Nephron progenitor cell (in vitro differentiated cells): ENCODE data around the gene BTG4.

Experiments
- DNase-seq: peaks from one replicate; pipeline ENCODE4 v3.0.0; 2021
- H3K27ac Mint-ChIP-seq: 2 replicates; pipeline ENCODE4 v1.8.0; 2021; ENCODE audit warnings: mild to moderate bottlenecking, moderate library complexity, mixed read lengths
- H3K27me3 Mint-ChIP-seq: 2 replicates; pipeline ENCODE4 v1.8.0; 2021; ENCODE audit warnings: mild to moderate bottlenecking, low read depth, mixed read lengths; ENCODE audit not compliant: poor library complexity
- H3K36me3 Mint-ChIP-seq: 2 replicates; pipeline ENCODE4 v1.8.0; 2021; ENCODE audit warnings: low read depth, mixed read lengths
- H3K4me1 Mint-ChIP-seq: 2 replicates; pipeline ENCODE4 v1.8.0; 2021; ENCODE audit warnings: mixed read lengths
- H3K4me3 Mint-ChIP-seq: 2 replicates; pipeline ENCODE4 v1.8.0; 2021; ENCODE audit warnings: mild to moderate bottlenecking, moderate library complexity, mixed read lengths
- H3K9me3 Mint-ChIP-seq: 2 replicates; pipeline ENCODE4 v1.8.0; 2021; ENCODE audit warnings: mild to moderate bottlenecking, moderate library complexity, mixed read lengths
- TF ChIP-seq, protein P1 (sequence below): fragments of 200-600 bp; sonication (generic); IDR thresholded peaks from 2 replicates; pipeline ENCODE4 v1.5.0; 2021; ENCODE audit warnings: antibody characterized with exemption

BTG4 gene

DNA sequence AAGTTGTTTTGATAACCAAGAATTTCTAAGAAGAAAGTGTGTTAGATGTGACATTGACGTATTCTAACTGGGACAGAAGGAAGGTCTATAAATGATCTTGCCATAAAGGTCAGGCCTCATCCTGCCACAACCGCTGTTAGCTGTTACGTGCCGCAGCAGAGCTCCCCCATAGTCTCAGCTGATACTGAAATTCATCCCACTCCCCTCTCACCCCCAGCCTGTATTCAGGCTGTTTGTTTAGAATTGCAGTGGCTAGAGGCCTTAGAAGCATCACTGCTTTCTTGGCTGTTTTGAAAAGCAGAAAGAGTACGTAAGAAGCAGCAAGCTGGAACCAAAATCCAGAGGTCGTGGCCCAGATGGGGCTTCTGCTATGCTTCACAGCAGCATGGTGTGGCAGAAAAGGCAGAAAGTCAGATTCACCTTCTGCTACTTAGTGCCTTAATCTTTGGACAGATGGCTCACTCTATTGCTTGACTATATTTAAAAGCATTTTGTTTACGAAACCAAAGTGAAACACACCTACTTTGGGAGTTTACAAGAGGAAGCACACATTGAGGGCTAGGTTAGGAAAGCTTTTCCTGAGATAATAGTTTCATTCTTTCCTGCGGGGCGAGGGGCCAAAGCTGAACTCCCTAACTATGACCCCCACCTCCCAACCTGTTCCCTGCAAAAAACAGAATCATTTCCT lies 27.4 kb upstream of the BTG4 start:
- Mint-ChIP-seq H3K36me3 (no peaks in the 10 kb centered on the region), H3K4me1 (peaks cover 26% of the 10 kb centered on the region), H3K27me3 (peaks cover 85% of the 10 kb centered on the region), H3K4me3 (peak overlapping the region; percentile 75), H3K9me3 (peaks cover 4% of the 10 kb centered on the region), H3K27ac (no peak overlapping the region)
- DNase-seq: no peak
- TF ChIP-seq, protein P1, sequence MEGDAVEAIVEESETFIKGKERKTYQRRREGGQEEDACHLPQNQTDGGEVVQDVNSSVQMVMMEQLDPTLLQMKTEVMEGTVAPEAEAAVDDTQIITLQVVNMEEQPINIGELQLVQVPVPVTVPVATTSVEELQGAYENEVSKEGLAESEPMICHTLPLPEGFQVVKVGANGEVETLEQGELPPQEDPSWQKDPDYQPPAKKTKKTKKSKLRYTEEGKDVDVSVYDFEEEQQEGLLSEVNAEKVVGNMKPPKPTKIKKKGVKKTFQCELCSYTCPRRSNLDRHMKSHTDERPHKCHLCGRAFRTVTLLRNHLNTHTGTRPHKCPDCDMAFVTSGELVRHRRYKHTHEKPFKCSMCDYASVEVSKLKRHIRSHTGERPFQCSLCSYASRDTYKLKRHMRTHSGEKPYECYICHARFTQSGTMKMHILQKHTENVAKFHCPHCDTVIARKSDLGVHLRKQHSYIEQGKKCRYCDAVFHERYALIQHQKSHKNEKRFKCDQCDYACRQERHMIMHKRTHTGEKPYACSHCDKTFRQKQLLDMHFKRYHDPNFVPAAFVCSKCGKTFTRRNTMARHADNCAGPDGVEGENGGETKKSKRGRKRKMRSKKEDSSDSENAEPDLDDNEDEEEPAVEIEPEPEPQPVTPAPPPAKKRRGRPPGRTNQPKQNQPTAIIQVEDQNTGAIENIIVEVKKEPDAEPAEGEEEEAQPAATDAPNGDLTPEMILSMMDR: no peak

DNA sequence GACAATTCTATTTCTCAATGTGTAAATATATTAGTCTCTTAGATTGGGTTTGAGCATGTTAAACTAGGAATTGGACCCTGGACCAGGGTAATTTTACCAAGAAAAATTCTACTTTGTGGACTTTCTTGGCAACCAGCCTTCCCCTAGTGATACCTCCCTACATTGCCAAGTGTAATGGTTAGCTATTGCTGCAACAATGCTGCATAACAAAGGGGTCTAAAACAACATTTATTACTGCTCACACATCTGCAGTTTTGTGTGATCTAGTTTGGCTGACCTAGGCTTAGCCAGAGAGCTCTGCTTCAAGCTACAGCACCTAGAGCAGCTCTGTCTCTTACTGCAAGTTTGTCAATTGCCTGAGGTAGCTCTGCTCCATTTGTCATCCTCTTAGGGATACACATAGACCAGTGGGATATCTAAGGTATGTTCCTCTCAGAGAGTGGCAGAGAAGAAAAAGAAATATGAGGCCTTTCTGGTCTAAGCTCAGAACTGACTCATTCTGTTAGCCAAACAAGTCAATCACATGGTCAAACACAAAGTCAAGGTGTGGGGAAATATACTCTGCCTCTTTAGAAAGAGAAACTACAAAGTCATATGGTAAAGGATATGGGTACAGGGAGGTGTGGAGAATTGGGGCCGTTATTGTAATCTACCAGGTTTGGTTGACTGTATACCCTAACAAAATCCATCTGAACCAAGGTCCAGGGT lies 26.4 kb upstream of the BTG4 start:
- no peak overlapping the region for H3K27ac Mint-ChIP-seq
- H3K9me3 Mint-ChIP-seq: peaks cover 4% of the 10 kb centered on the region
- H3K4me1 Mint-ChIP-seq: peaks cover 26% of the 10 kb centered on the region
- no peaks in the 10 kb centered on the region for H3K36me3 Mint-ChIP-seq
- H3K4me3 Mint-ChIP-seq: no peak overlapping the region
- no peak for DNase-seq
- TF ChIP-seq, protein P1: no peak
- peaks cover 75% of the 10 kb centered on the region for H3K27me3 Mint-ChIP-seq

DNA sequence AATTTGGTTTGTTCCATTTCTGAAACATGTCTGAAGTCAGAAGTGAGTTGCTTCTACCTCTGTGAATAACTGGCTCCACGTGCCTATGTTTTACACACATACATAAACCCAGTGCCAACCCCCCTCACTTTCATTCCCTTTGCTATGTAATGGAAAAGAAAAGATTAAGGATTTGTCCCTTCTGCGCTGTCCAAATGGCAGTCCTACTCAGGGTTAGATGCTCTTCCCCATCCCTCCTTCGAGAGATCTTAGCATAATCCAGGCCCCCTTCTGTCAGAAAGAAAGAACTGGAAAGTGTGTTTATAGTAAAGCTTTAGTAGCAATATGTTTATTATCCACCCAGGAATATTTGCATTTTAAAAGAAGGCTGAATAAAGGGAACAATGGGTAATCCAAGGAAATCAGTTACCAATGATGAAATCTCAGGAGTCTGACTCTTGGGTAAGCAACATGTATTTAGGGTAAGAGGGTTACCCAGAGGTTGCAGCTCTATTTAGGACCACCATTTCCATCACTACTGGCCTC lies 25.2 kb upstream of the BTG4 start:
- no peak for DNase-seq
- Mint-ChIP-seq H3K4me1 (peaks cover 26% of the 10 kb centered on the region), H3K9me3 (peaks cover 4% of the 10 kb centered on the region), H3K36me3 (no peaks in the 10 kb centered on the region), H3K27me3 (peaks cover 64% of the 10 kb centered on the region), H3K4me3 (no peak overlapping the region), H3K27ac (no peak overlapping the region)
- TF ChIP-seq, protein P1: no peak

DNA sequence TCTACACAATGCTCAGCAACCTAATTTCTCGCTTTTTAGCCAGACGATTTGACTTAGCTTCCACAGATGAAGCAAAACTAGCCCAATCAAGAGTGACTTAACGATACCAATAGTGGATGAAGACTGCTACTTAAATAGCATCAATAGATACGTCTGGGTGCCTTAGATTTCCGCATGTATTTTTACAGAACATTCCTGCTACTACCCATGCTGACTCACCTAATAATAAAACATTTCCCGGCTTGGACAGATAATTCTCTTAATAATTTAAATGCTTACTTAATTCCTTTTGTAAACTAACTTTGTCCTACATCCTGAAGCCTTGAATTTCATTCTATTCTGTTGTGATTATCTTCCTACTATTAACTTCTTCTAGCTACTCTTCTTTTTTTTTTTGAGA lies 23.1 kb upstream of the BTG4 start:
- H3K4me3 Mint-ChIP-seq: no peak overlapping the region
- DNase-seq: no peak
- peaks cover 15% of the 10 kb centered on the region for H3K4me1 Mint-ChIP-seq
- H3K9me3 Mint-ChIP-seq: peaks cover 4% of the 10 kb centered on the region
- TF ChIP-seq, protein P1: no peak
- no peaks in the 10 kb centered on the region for H3K36me3 Mint-ChIP-seq
- peaks cover 43% of the 10 kb centered on the region for H3K27me3 Mint-ChIP-seq
- no peak overlapping the region for H3K27ac Mint-ChIP-seq

DNA sequence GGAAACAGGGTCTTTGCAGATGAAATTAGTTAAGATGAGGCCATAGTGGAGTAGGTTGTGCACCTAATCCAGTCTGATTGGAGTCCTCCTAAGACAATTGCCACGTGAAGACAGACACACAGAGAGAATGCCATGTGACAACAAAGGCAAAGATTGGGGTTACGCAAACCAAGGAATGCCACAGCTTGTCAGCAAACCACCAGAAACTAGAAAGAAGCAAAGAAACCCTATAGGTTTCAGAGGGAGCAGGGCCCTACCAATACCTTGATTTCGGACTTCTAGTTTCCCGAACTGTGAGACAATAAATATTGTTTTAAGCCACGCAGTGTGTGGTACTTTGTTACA lies 20.2 kb upstream of the BTG4 start:
- Mint-ChIP-seq H3K27me3 (peaks cover 14% of the 10 kb centered on the region), H3K4me1 (no peaks in the 10 kb centered on the region), H3K36me3 (no peaks in the 10 kb centered on the region), H3K4me3 (no peak overlapping the region), H3K27ac (no peak overlapping the region), H3K9me3 (no peaks in the 10 kb centered on the region)
- DNase-seq: no peak
- TF ChIP-seq, protein P1: no peak
